Heart right ventricle (tissue), 16 donors: Measurements from ENCODE around the gene PDLIM5. TPM values are rescaled to one million over a fixed set of nuclear protein-coding genes. Genes with fewer than 3 reads are reported as not detected.

Experiments used
- ATAC-seq, 8 donors: fragments of 200-7000 bp; cut with Tn5 transposase; one replicate each; pipeline ENCODE4 v1.9.1; 2020; ENCODE audit warnings: mild to moderate bottlenecking in 8 of 8, moderate library complexity in 8 of 8, moderate number of reproducible peaks in 1 of 8
- DNase-seq, 2 donors: peaks; one replicate each; pipeline ENCODE4 v3.0.0-alpha.2; 2020
- H3K27ac ChIP-seq, 10 donors: fragments of 200-600 bp; sonication (generic) in 2 of 10; one replicate each; pipeline versions ENCODE4 v1.5.0 to v1.8.0; 2020 to 2022; ENCODE audit warnings: mild to moderate bottlenecking in 3 of 10
- H3K27me3 ChIP-seq, 7 donors: fragments of 200-600 bp; one replicate each; pipeline ENCODE4 v1.8.0; 2021 to 2022; ENCODE audit warnings: mild to moderate bottlenecking in 2 of 7
- H3K36me3 ChIP-seq, 9 donors: fragments of 200-600 bp; sonication (generic) in 1 of 9; one replicate each; pipeline versions ENCODE4 v1.5.0 to v1.8.0; 2020 to 2022; ENCODE audit warnings: mild to moderate bottlenecking in 2 of 9
- H3K4me1 ChIP-seq, 9 donors: fragments of 200-600 bp; sonication (generic) in 1 of 9; one replicate each; pipeline versions ENCODE4 v1.5.0 to v1.8.0; 2020 to 2022; ENCODE audit warnings: mild to moderate bottlenecking in 4 of 9
- H3K4me3 ChIP-seq, 10 donors: fragments of 200-600 bp; sonication (generic) in 2 of 10; one replicate each; pipeline versions ENCODE4 v1.5.0 to v1.8.0; 2020 to 2022; ENCODE audit warnings: mild to moderate bottlenecking in 7 of 10, moderate library complexity in 2 of 10
- H3K9me3 ChIP-seq, 11 donors: fragments of 200-600 bp in 10 of 11; sonication (generic) in 2 of 11; one replicate each; pipeline versions ENCODE4 v1.5.0 to v1.8.0; 2013 to 2022; ENCODE audit warnings: mild to moderate bottlenecking in 2 of 11, control low read depth in 1 of 11, moderate library complexity in 1 of 11
- CTCF ChIP-seq, 9 donors: fragments of 200-600 bp; sonication (generic) in 2 of 9; IDR thresholded peaks; one replicate each; pipeline versions ENCODE4 v1.5.0 to v1.8.0; 2021 to 2022; ENCODE audit warnings: antibody characterized with exemption in 9 of 9, mild to moderate bottlenecking in 5 of 9, moderate library complexity in 1 of 9
- WGBS, 2 donors: extraction: QIAGEN DNeasy Blood & Tissue Kit; methylation state at CpG; one replicate each; pipeline ENCODE4 v1.1.7; 2013; ENCODE audit warnings: inconsistent platforms in 1 of 2; 5-methylcytosine and 5-hydroxymethylcytosine counted together
- intact Hi-C, 10 donors: fragments of 100-400 bp; cut with DNase I; formaldehyde crosslinking; loops; one replicate each; pipeline versions ENCODE4 v1.11.1 to v1.14.2; 2022
- polyA plus RNA-seq, 2 donors: library from polyadenylated mRNA; stranded (reverse); fragments of 200-250 nt; gene quantifications; one replicate each; pipeline ENCODE4 v1.2.3, GENCODE V29; 2013
- total RNA-seq, 10 donors: library from RNA; stranded (reverse); fragmentation: NEBNext Ultra II Directional in 3 of 10; extraction: Animal tissue kit (Norgen Biotek cat#: 25700) in 3 of 10; gene quantifications; one replicate each; pipeline versions ENCODE4 v1.2.1 to v1.2.4, GENCODE V29; 2021 to 2023
- donor health status: Arrhythmogenic right ventricular cardiomyopathy.
- donor health status: ischemic (EF 13 %, LVEDD 7.1; RV severe dilation, severe dysfunction).
- donor health status: healthy with polysubstance abuse.
- donor health status: DM: no; HTN: yes; CAD: no.
- donor health status: DM: no; HTN: no; CAD: no.
- donor health status: ischemic (EF 25% LVEDD 6.9; RV normal size, moderate dysfunction).
- donor health status: ischemic (EF 25% LVEDD 5.7; RV mildly dilated, moderate dysfunction).
- donor health status: healthy.
- donor health status: DM: yes; HTN: yes; CAD: no.
- donor health status: Ischemic cardiomyopathy.
- donor health status: ischemic (EF 35%, LVEDD 5.7; RV mildly dilated, moderate dysfunction).
- donor health status: nonischemic (EF 11% LVEDD 7.7; RV severe dilation, severe dysfunction).
- donor health status: DM: yes; HTN: yes; CAD: no.
- donor health status: PGD.
- donor health status: ischemic (EF 29% LVEDD 5.4; RV normal size, mild dysfunction).
- donor health status: nonischemic (EF 23%, LVEDD 6.1; RV moderate dilation, normal function).

The PDLIM5 gene
- total and polyA plus RNA-seq, 12 donors, result 221 to 1,549 (median 1,269) TPM

GRCh38 chr4:94448815-94449375, 2.8 kb upstream of the PDLIM5 start:
- Histone ChIP-seq H3K27me3 (no peaks in the 10 kb centered on the region), H3K4me1 (peaks cover 0 to 21% (median 15%) of the 10 kb centered on the region in 9 donors), H3K36me3 (no peaks in the 10 kb centered on the region), H3K9me3 (no peaks in the 10 kb centered on the region), H3K27ac (no peak overlapping the region), H3K4me3 (no peak overlapping the region)
- ATAC-seq, result no peak
- DNase-seq, result no peak
- WGBS, 2 donors, result 76 to 79% methylated on average over 3 of the region's 3 CpGs
- intact Hi-C loops, result loop anchor here in 1 of 10 donors (2.0 kb wide), 1 partner anchor 36 kb away; no protein-coding TSS in a partner anchor
- no peak for TF ChIP-seq CTCF (IDR thresholded peaks at IDR 0.05)

- TF ChIP-seq CTCF (IDR thresholded peaks at IDR 0.05), result no peak
- ATAC-seq, result no peak
- Histone ChIP-seq H3K4me3 (peak overlapping the region; percentile 4 to 99 (median 96)), H3K27me3 (no peaks in the 10 kb centered on the region), H3K9me3 (no peaks in the 10 kb centered on the region), H3K27ac (peak overlapping the region; percentile 97 to 100 (median 99)), H3K36me3 (peaks cover 0 to 11% (median 8%) of the 10 kb centered on the region in 9 donors), H3K4me1 (peaks cover 0 to 40% (median 23%) of the 10 kb centered on the region in 9 donors)
- intact Hi-C loops, result loop anchor here (1.0 to 10.0 kb wide), 13 partner anchors 36 to 146 kb away; no protein-coding TSS in a partner anchor
- DNase-seq, result no peak
- WGBS, 2 donors, result 5 to 8% methylated on average over 16 of the region's 16 CpGs
Observed at GRCh38 chr4:94451051-94451694, 569 bp upstream of the PDLIM5 start.

GRCh38 chr4:94452476-94453371, 982 bp downstream of the PDLIM5 start:
- intact Hi-C loops, result loop anchor here (2.0 to 10.0 kb wide), 11 partner anchors 40 to 145 kb away; no protein-coding TSS in a partner anchor

More at GRCh38 chr4:94452476-94453371, 982 bp downstream of the PDLIM5 start:
- H3K9me3 ChIP-seq, result no peaks in the 10 kb centered on the region
- DNase-seq (peak; percentile 85 to 90), ATAC-seq (peak; percentile 73 to 90 (median 82))
- H3K36me3 ChIP-seq, result peaks cover 0 to 23% (median 16%) of the 10 kb centered on the region in 9 donors
- H3K4me1 ChIP-seq, result peaks cover 0 to 55% (median 28%) of the 10 kb centered on the region in 9 donors
- H3K27ac ChIP-seq, result peak overlapping the region; percentile 97 to 100 (median 99)
- TF ChIP-seq CTCF (IDR thresholded peaks at IDR 0.05), result no peak
- H3K27me3 ChIP-seq, result no peaks in the 10 kb centered on the region
- peak overlapping the region; percentile 91 to 99 (median 96) for H3K4me3 ChIP-seq
- WGBS, 2 donors, result 2% methylated on average over 26 of the region's 26 CpGs
